K562 (cell line): ENCODE data around the gene PFKFB2. TPM values are rescaled to one million over a fixed set of nuclear protein-coding genes. Genes with fewer than 3 reads are reported as not detected.

Experiments used
- ATAC-seq: fragments of 200-7000 bp; cut with Tn5 transposase; 3 replicates; pipeline ENCODE4 v1.9.1; 2020; ENCODE audit warnings: moderate library complexity
- BruUV-seq: library from RNA; stranded (reverse); fragments of 400-500 nt; replicated peaks from 2 replicates; lab custom pipeline; 2021; lab: Mats Ljungman, UMichigan
- CTCF ChIA-PET: fragments of 300-600 bp; formaldehyde crosslinking; extraction: SDS; loops from one replicate; lab custom pipeline; 2021; ENCODE audit warnings: low intra/inter-chr PET ratio; lab: Yijun Ruan, JAX
- POLR2A ChIA-PET: fragments of 300-600, 350-650 bp; sonication (Branson Sonifier 250); formaldehyde crosslinking; extraction: SDS; loops from one replicate; lab custom pipeline; 2021; ENCODE audit warnings: antibody characterized with exemption, inconsistent platforms; lab: Yijun Ruan, JAX
- DNase-seq, 4 experiments: peaks; one replicate each; pipeline versions ENCODE4 v3.0.0 to v3.0.0-alpha.2; 2011 to 2018; ENCODE audit warnings: low spot score in 3 of 4, mixed read lengths in 3 of 4; ENCODE audit errors: extremely low read depth in 1 of 4
- FAIRE-seq: peaks from 2 replicates; lab custom pipeline; 2011; peaks lifted over from hg19 to GRCh38; lab: Jason Lieb, UNC
- H2AFZ ChIP-seq: 2 replicates; pipeline ENCODE4 v1.6.0; 2011; ENCODE audit warnings: low read depth, low read length, control low read depth, inconsistent platforms
- H3K27ac ChIP-seq: fragments of 200-600 bp; 3 replicates; pipeline ENCODE4 v1.8.0; 2011; ENCODE audit warnings: low read depth, mild to moderate bottlenecking, control low read depth, inconsistent platforms, low read length, moderate library complexity, mixed read lengths; ENCODE audit errors: extremely low read depth
- H3K27me3 ChIP-seq, 2 experiments: fragments of 300-600 bp in 1 of 2; 2 replicates in 1 of 2; 3 replicates in 1 of 2; pipeline versions ENCODE4 v1.6.0 to v1.8.0; 2011; ENCODE audit warnings: inconsistent platforms in 2 of 2, low read length in 2 of 2, mild to moderate bottlenecking in 1 of 2, mixed read lengths in 1 of 2, moderate library complexity in 1 of 2; ENCODE audit not compliant: control insufficient read depth in 2 of 2, insufficient read depth in 2 of 2
- H3K36me3 ChIP-seq: fragments of 300-600 bp; 3 replicates; pipeline ENCODE4 v1.8.0; 2011; ENCODE audit warnings: mild to moderate bottlenecking, low read length, inconsistent platforms; ENCODE audit not compliant: control insufficient read depth, insufficient read depth
- H3K4me1 ChIP-seq, 2 experiments: fragments of 200-600 bp in 1 of 2; replicated peaks in 1 of 2; 2 replicates in 1 of 2; 3 replicates in 1 of 2; pipeline versions ENCODE4 v1.5.1 to v1.8.0; 2011; ENCODE audit warnings: inconsistent platforms in 2 of 2, low read length in 2 of 2, mild to moderate bottlenecking in 1 of 2, mixed read lengths in 1 of 2, moderate library complexity in 1 of 2; ENCODE audit not compliant: control insufficient read depth in 2 of 2, insufficient read depth in 2 of 2
- H3K4me2 ChIP-seq: 2 replicates; pipeline ENCODE4 v1.6.1; 2011; ENCODE audit warnings: low read length, control low read depth, inconsistent platforms, mixed read lengths; ENCODE audit not compliant: insufficient read depth
- H3K4me3 ChIP-seq: fragments of 200-600 bp; sonication (generic), shearing (Covaris generic); 2 replicates; pipeline ENCODE4 v1.5.1; 2016; ENCODE audit warnings: control low read depth, inconsistent platforms
- H3K79me2 ChIP-seq: fragments of 200-600 bp; 3 replicates; pipeline ENCODE4 v1.8.0; 2011; ENCODE audit warnings: low read length, inconsistent platforms; ENCODE audit not compliant: control insufficient read depth, insufficient read depth
- H3K9ac ChIP-seq, 2 experiments: 2 replicates each; pipeline versions ENCODE4 v1.6.0 to v1.6.1; 2011; ENCODE audit warnings: low read depth in 2 of 2, low read length in 2 of 2, control low read depth in 1 of 2, inconsistent platforms in 1 of 2, mild to moderate bottlenecking in 1 of 2, mixed read lengths in 1 of 2; ENCODE audit not compliant: insufficient read depth in 1 of 2
- H3K9me1 ChIP-seq: one replicate; pipeline ENCODE4 v1.6.0; 2011; ENCODE audit warnings: inconsistent platforms, mild to moderate bottlenecking, low read length, moderate library complexity; ENCODE audit not compliant: control insufficient read depth, insufficient read depth
- H3K9me3 ChIP-seq: replicated peaks from 2 replicates; pipeline ENCODE4 v1.5.1; 2011; ENCODE audit warnings: low read depth, low read length, inconsistent platforms; ENCODE audit not compliant: control insufficient read depth, insufficient read depth
- H4K20me1 ChIP-seq: replicated peaks from 2 replicates; pipeline ENCODE4 v1.6.1; 2011; ENCODE audit warnings: low read length, inconsistent platforms, mixed read lengths; ENCODE audit not compliant: control insufficient read depth, insufficient read depth
- ELF2 ChIP-seq: fragments of 250-450 bp; sonication (Bioruptor Pico); IDR thresholded peaks from 2 replicates; pipeline ENCODE4 v1.5.0; 2021; ENCODE audit warnings: mild to moderate bottlenecking
- MIER1 ChIP-seq: fragments of 450-650 bp; IDR thresholded peaks from 2 replicates; pipeline ENCODE4 v1.6.1; 2016; ENCODE audit warnings: antibody characterized with exemption, mild to moderate bottlenecking, low read depth
- NFE2 ChIP-seq: IDR thresholded peaks from 2 replicates; pipeline ENCODE4 v1.6.1; 2014; ENCODE audit warnings: antibody characterized with exemption, low read depth
- NFXL1 ChIP-seq: fragments of 450-650 bp; formaldehyde crosslinking; IDR thresholded peaks from 2 replicates; pipeline ENCODE4 v1.4.0; 2021; ENCODE audit warnings: mild to moderate bottlenecking
- SMARCA4 ChIP-seq: fragments of 450-650 bp; IDR thresholded peaks from 2 replicates; pipeline ENCODE4 v1.6.1; 2016
- SRSF7 ChIP-seq: fragments of 200-400 bp; formaldehyde crosslinking; optimal IDR thresholded peaks from 2 replicates; pipeline ENCODE3; 2017; ENCODE audit warnings: mild to moderate bottlenecking, low read depth, low read length
- TCF7L2 ChIP-seq: fragments of 150-350 bp; IDR thresholded peaks from 2 replicates; pipeline ENCODE4 v1.6.1; 2016; ENCODE audit warnings: low read depth, mild to moderate bottlenecking, low read length, moderate library complexity
- ZNF780A ChIP-seq: fragments of 250-450 bp; sonication (Bioruptor Pico); IDR thresholded peaks from 2 replicates; pipeline ENCODE4 v1.5.0; 2021; ENCODE audit warnings: mild to moderate bottlenecking
- WGBS: fragments of 100-300 bp; shearing (Covaris generic); methylation state at CpG from one replicate; pipeline ENCODE4 v1.1.6; 2016; ENCODE audit warnings: low coverage, mixed read lengths; ENCODE audit not compliant: insufficient coverage; ENCODE audit errors: missing lambda C conversion rate; 5-methylcytosine and 5-hydroxymethylcytosine counted together
- in situ Hi-C: fragments of 300-500 bp; cut with MboI; formaldehyde crosslinking; loops from 4 replicates; pipeline ENCODE4 v1.15.0; 2018; ENCODE audit warnings: inconsistent platforms, mixed read lengths
- intact Hi-C: fragments of 100-400 bp; cut with micrococcal nuclease; formaldehyde crosslinking; loops from 2 replicates; pipeline ENCODE4 v1.14.2; 2022
- polyA plus RNA-seq, 8 experiments: library from polyadenylated mRNA; depleted of rRNA in 4 of 8; stranded (reverse) in 5 of 8; unstranded in 3 of 8; fragments of >200 nt; fragmentation: Nextera tagmentation in 2 of 8; fragmentation: Illumina TruSeq in 1 of 8; extraction: Ambion mirVana in 2 of 8; extraction: Trizol in 1 of 8; gene quantifications; 2 replicates each; pipeline versions ENCODE4 v1.2.1 to v1.2.3, GENCODE V29; 2011 to 2014; ENCODE audit warnings: inconsistent platforms in 1 of 8, missing spikeins in 1 of 8
- total RNA-seq, 7 experiments: library from RNA; depleted of rRNA in 6 of 7; stranded (reverse); fragments of >200 nt in 6 of 7; fragmentation: Illumina TruSeq in 2 of 7; extraction: Trizol in 2 of 7; gene quantifications; 2 replicates each; pipeline versions ENCODE4 v1.2.1 to v1.2.3, GENCODE V29; 2011 to 2021; ENCODE audit warnings: low replicate concordance in 1 of 7

PFKFB2 gene
- total and polyA plus RNA-seq, 9 of the 15 experiments (the other 6 are each of a cell fraction or from before 2014, with no cell fraction given): 6.9 to 26.0 (median 16.4) TPM

GRCh38 chr1:207056673-207057072, 3.6 kb downstream of the PFKFB2 start:
- no peak overlapping the region for H3K9ac ChIP-seq
- no peak for ATAC-seq
- ChIA-PET POLR2A (interaction anchor here (0.5 to 1.8 kb wide), 6 partner anchors 9 to 80 kb away, joined by 3 to 5 read pairs (median 4); no protein-coding TSS in a partner anchor), CTCF (interaction anchor here (0.7 kb wide), 1 partner anchor 20 kb away, joined by 3 read pairs; no protein-coding TSS in a partner anchor)
- DNase-seq: no peak
- H4K20me1 ChIP-seq: no peaks in the 10 kb centered on the region
- TF ChIP-seq SMARCA4 (no peak), TCF7L2 (no peak), SRSF7 (no peak), NFXL1 (no peak), ELF2 (CRISPR knock-in tag) (no peak), ZNF780A (no peak), MIER1 (no peak), NFE2 (no peak)
- H3K27ac ChIP-seq: no peak overlapping the region
- no peak for FAIRE-seq
- peaks cover 13% of the 10 kb centered on the region for H3K36me3 ChIP-seq
- H3K79me2 ChIP-seq: peaks cover 13% of the 10 kb centered on the region
- no TSS peak for BruUV-seq
- in situ Hi-C loops: no loop called here
- no peak overlapping the region for H2AFZ ChIP-seq
- H3K4me1 ChIP-seq: peaks cover 14 to 27% of the 10 kb centered on the region in 2 experiments
- H3K4me3 ChIP-seq: no peak overlapping the region
- no peaks in the 10 kb centered on the region for H3K27me3 ChIP-seq
- 91% methylated on average over 6 of the region's 6 CpGs for WGBS
- no peaks in the 10 kb centered on the region for H3K9me3 ChIP-seq
- no peak overlapping the region for H3K4me2 ChIP-seq
- peaks cover 5% of the 10 kb centered on the region for H3K9me1 ChIP-seq
- intact Hi-C loops: loop anchor here (10.0 kb wide), 1 partner anchor 588 kb away; the partner anchor contains the start of gene CR1L
